Colonic mucosa (tissue), 4 donors: ENCODE measurements around the gene ZFP36. TPM values are rescaled to one million over a fixed set of nuclear protein-coding genes. Genes with fewer than 3 reads are reported as not detected.

Experiments
- DNase-seq: peaks from one replicate; pipeline ENCODE4 v3.0.0-alpha.2; 2020
- H3K27ac ChIP-seq: fragments of 200-600 bp; one replicate; pipeline ENCODE4 v1.8.0; 2021
- H3K27me3 ChIP-seq: fragments of 200-600 bp; one replicate; pipeline ENCODE4 v1.8.0; 2021
- H3K36me3 ChIP-seq: fragments of 200-600 bp; one replicate; pipeline ENCODE4 v1.8.0; 2021
- H3K4me1 ChIP-seq: fragments of 200-600 bp; one replicate; pipeline ENCODE4 v1.8.0; 2021; ENCODE audit warnings: mild to moderate bottlenecking
- H3K4me3 ChIP-seq: fragments of 200-600 bp; one replicate; pipeline ENCODE4 v1.8.0; 2021
- H3K9ac ChIP-seq, 2 donors: one replicate each; pipeline ENCODE4 v1.7.0; 2013; ENCODE audit warnings: control low read depth in 2 of 2, low read depth in 2 of 2, low read length in 2 of 2
- H3K9me3 ChIP-seq: fragments of 200-600 bp; one replicate; pipeline ENCODE4 v1.8.0; 2021
- intact Hi-C: fragments of 100-400 bp; cut with DNase I; formaldehyde crosslinking; loops from one replicate; pipeline ENCODE4 v1.14.1; 2022
- total RNA-seq, 2 donors: library from RNA; stranded (reverse); fragmentation: NEBNext Ultra II Directional in 1 of 2; extraction: Animal tissue kit (Norgen Biotek cat#: 25700) in 1 of 2; gene quantifications; one replicate each; pipeline ENCODE4 v1.2.1, GENCODE V29; 2021
- TF ChIP-seq, protein P1 (sequence below): fragments of 200-600 bp; IDR thresholded peaks from one replicate; pipeline ENCODE4 v1.8.0; 2022; ENCODE audit warnings: antibody characterized with exemption, mild to moderate bottlenecking
- donor health status: healthy.
- donor health status: DM: no; HTN: no; CAD: no.
- donor health status: DM: no; HTN: no; CAD: no.

The ZFP36 gene
- total RNA-seq, 2 donors from 2014 or later, result 120 to 121 TPM

DNA sequence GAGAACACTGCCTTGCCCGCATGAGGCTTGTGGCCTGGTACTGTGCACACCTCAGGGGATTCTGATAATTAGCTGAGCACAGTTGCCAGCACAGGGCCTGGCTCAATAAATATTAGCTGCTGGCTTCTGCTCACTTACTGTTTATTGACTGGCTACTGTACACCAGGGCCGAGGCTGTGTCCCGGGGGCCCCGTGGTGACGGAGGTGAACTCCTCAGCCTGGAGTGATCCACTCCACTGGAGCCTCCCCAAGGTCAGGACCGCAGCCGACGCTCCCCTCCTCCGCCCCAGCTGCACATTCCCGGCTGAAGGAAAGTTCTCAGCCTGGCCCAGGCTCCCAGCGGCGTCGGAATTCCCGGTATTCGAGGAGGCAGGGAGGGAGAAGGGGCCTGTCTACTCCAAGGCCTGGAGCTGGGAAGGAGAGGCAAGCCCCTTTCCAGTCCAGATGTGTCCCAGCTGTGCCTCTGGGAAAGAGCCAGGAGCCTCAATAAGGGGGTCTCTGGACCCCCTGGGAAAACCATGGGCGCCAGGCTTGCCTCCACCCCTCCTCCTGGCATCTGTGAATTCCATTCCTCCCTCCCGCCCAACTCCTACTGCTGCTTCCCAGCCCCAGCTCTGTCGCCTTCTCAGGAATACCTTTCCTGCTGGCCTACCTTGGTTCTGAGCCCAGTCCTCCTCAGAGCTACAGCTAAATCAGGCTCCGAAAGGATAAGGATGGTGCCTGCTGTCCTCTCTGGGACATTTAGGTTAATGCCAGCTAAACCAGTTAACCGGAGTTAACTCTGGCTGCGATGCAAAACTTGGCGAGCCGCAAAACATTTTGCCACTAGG, 21.9 kb downstream of the ZFP36 start:
- peak; percentile 25 for DNase-seq
- TF ChIP-seq, protein P1, sequence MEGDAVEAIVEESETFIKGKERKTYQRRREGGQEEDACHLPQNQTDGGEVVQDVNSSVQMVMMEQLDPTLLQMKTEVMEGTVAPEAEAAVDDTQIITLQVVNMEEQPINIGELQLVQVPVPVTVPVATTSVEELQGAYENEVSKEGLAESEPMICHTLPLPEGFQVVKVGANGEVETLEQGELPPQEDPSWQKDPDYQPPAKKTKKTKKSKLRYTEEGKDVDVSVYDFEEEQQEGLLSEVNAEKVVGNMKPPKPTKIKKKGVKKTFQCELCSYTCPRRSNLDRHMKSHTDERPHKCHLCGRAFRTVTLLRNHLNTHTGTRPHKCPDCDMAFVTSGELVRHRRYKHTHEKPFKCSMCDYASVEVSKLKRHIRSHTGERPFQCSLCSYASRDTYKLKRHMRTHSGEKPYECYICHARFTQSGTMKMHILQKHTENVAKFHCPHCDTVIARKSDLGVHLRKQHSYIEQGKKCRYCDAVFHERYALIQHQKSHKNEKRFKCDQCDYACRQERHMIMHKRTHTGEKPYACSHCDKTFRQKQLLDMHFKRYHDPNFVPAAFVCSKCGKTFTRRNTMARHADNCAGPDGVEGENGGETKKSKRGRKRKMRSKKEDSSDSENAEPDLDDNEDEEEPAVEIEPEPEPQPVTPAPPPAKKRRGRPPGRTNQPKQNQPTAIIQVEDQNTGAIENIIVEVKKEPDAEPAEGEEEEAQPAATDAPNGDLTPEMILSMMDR, result no peak
- Histone ChIP-seq H3K9me3 (no peaks in the 10 kb centered on the region), H3K9ac (peak overlapping the region; percentile 8 to 26), H3K36me3 (peaks cover 17% of the 10 kb centered on the region), H3K4me1 (no peaks in the 10 kb centered on the region), H3K27me3 (no peaks in the 10 kb centered on the region), H3K27ac (peak overlapping the region; percentile 67), H3K4me3 (no peak overlapping the region)
- intact Hi-C loops, result no loop called here

DNA sequence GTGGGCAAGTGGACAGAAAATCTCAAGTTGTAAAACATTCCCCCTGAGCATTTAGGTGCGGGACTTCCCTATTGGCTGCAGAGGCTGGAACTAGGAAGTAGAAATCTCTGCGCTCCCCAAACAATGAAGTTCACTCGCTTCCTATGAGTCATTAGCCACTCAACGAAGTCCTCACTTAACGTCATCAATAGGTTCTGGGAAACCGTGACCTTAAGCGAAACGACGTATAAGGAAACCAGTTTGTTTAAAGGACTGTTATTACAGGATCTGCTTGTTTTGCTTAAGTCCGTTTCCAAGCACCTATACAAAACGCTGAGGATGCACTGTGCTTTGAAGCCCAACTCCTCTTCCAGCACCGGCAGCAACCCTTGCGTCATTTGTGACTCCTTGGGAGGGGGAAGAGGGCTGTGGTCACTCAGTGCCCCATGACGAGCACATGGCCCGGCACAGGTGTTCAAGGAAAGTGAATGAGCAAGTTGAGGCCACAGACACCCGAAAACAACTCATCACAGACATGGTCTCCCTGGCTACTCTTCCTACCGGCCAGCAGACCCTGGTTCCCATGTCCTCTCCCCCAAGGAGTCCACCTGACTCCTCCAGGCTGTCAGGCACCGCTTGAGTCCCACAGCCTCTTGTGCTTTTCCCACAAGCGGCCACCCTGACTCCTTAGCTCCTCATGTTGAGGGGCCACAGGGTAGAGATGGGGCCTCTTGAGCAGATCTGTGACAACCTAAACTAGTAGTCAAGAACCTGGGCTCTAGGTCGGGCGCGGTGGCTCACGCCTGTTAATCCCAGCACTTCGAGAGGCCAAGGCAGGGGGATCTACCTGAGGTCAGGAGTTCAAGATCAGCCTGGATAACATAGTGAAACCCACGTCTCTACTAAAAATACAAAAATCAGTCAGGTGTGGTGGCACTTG, 24.3 kb downstream of the ZFP36 start:
- no peaks in the 10 kb centered on the region for H3K9me3 ChIP-seq
- H3K36me3 ChIP-seq, result peaks cover 27% of the 10 kb centered on the region
- H3K4me1 ChIP-seq, result peaks cover 3% of the 10 kb centered on the region
- peak overlapping the region; percentile 7 to 39 for H3K9ac ChIP-seq
- H3K4me3 ChIP-seq, result no peak overlapping the region
- H3K27me3 ChIP-seq, result no peaks in the 10 kb centered on the region
- H3K27ac ChIP-seq, result peak overlapping the region; percentile 80
- intact Hi-C loops, result no loop called here
- TF ChIP-seq, protein P1, result no peak
- DNase-seq, result peak; percentile 20

DNA sequence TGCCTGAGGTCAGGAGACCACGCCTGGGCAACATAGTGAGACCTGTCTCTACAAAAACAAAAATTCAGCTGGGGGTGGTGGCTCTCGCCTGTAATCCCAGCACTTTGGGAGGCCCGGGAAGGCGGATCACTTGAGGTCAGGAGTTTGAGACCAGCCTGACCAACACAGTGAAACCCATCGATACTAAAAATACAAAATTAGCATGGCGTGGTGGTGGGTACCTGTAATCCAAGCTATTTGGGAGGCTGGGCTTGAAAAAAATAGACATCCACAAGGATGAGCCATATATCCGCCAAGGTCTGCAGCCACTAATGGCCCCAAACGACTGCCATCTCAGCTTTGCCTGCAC, 26.0 kb downstream of the ZFP36 start:
- Histone ChIP-seq H3K4me1 (peaks cover 3% of the 10 kb centered on the region), H3K27ac (no peak overlapping the region), H3K27me3 (no peaks in the 10 kb centered on the region), H3K4me3 (no peak overlapping the region), H3K9ac (no peak overlapping the region), H3K36me3 (peaks cover 27% of the 10 kb centered on the region), H3K9me3 (no peaks in the 10 kb centered on the region)
- DNase-seq, result no peak
- intact Hi-C loops, result no loop called here
- TF ChIP-seq, protein P1, result no peak

DNA sequence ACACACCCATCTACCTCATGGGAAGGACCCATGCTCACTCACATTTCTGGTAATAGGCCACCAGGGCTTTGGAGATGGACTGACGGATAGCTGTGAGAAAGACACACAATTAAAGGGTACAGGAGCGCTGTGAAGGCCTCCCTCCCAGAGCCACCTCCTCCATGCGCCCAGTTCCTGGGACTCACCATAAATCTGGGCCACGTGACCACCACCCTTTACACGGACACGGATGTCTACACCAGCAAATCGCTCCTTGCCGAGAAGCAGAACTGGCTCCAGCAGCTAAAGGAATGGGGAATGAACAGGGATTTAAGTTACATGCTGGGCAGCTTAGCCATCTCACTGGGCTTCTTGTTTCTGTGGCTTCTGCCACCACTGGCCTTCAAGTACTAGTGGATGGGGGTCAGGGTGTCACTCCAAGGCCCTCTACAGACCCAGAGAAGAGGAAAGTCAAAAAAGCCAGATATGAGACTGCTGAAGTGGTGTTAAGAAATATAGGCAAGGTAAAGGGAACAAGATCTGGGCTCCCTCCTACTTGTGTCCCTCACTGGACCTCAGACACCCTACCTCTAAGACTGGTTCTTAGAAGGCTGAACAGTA, 26.9 kb downstream of the ZFP36 start:
- TF ChIP-seq, protein P1, result no peak
- Histone ChIP-seq H3K9ac (no peak overlapping the region), H3K4me1 (peaks cover 3% of the 10 kb centered on the region), H3K27me3 (no peaks in the 10 kb centered on the region), H3K36me3 (peaks cover 27% of the 10 kb centered on the region), H3K9me3 (no peaks in the 10 kb centered on the region), H3K4me3 (no peak overlapping the region), H3K27ac (no peak overlapping the region)
- intact Hi-C loops, result no loop called here
- no peak for DNase-seq
